KOPT-K1 (cell line): ENCODE results near the gene PLXNB1.

Experiments
- H3K27ac ChIP-seq: fragments of 200-600 bp; sonication (generic); 2 replicates; pipeline ENCODE4 v1.5.1; 2016; ENCODE audit warnings: antibody characterized with exemption, mild to moderate bottlenecking, low read depth, low read length; ENCODE audit not compliant: poor library complexity, severe bottlenecking
- H3K36me3 ChIP-seq: fragments of 200-600 bp; sonication (generic); 2 replicates; pipeline ENCODE4 v1.5.1; 2017; ENCODE audit warnings: antibody characterized with exemption, mild to moderate bottlenecking, low read length, moderate library complexity; ENCODE audit not compliant: insufficient read depth
- H3K9me3 ChIP-seq: fragments of 200-600 bp; sonication (generic); 2 replicates; pipeline ENCODE4 v1.5.1; 2017; ENCODE audit warnings: antibody characterized with exemption, low read length, mild to moderate bottlenecking; ENCODE audit not compliant: insufficient read depth, poor library complexity, severe bottlenecking

Gene PLXNB1

GRCh38 chr3:48420561-48420960, 9.3 kb downstream of the PLXNB1 start:
- H3K9me3 ChIP-seq, result no peaks in the 10 kb centered on the region
- no peaks in the 10 kb centered on the region for H3K36me3 ChIP-seq
- H3K27ac ChIP-seq, result no peak overlapping the region

- Histone ChIP-seq H3K9me3 (no peaks in the 10 kb centered on the region), H3K27ac (no peak overlapping the region), H3K36me3 (no peaks in the 10 kb centered on the region)
Measured at GRCh38 chr3:48419597-48419996, 10.3 kb downstream of the PLXNB1 start.

- Histone ChIP-seq H3K9me3 (no peaks in the 10 kb centered on the region), H3K36me3 (no peaks in the 10 kb centered on the region), H3K27ac (no peak overlapping the region)
Measured at GRCh38 chr3:48419149-48419548, 10.7 kb downstream of the PLXNB1 start.

GRCh38 chr3:48418651-48419050, 11.2 kb downstream of the PLXNB1 start:
- Histone ChIP-seq H3K36me3 (no peaks in the 10 kb centered on the region), H3K9me3 (no peaks in the 10 kb centered on the region), H3K27ac (no peak overlapping the region)

- no peak overlapping the region for H3K27ac ChIP-seq
- no peaks in the 10 kb centered on the region for H3K36me3 ChIP-seq
Measured at GRCh38 chr3:48418140-48418539, 11.7 kb downstream of the PLXNB1 start.

GRCh38 chr3:48417529-48418108, 12.3 kb downstream of the PLXNB1 start:
- no peaks in the 10 kb centered on the region for H3K36me3 ChIP-seq
- no peak overlapping the region for H3K27ac ChIP-seq
- no peaks in the 10 kb centered on the region for H3K9me3 ChIP-seq

More at GRCh38 chr3:48418140-48418539, 11.7 kb downstream of the PLXNB1 start:
- no peaks in the 10 kb centered on the region for H3K9me3 ChIP-seq

- Histone ChIP-seq H3K27ac (no peak overlapping the region), H3K36me3 (no peaks in the 10 kb centered on the region), H3K9me3 (no peaks in the 10 kb centered on the region)
Measured at GRCh38 chr3:48416546-48416945, 13.3 kb downstream of the PLXNB1 start.

- Histone ChIP-seq H3K36me3 (no peaks in the 10 kb centered on the region), H3K9me3 (no peaks in the 10 kb centered on the region), H3K27ac (no peak overlapping the region)
Measured at GRCh38 chr3:48416091-48416505, 13.8 kb downstream of the PLXNB1 start.

- Histone ChIP-seq H3K36me3 (no peaks in the 10 kb centered on the region), H3K27ac (no peak overlapping the region), H3K9me3 (no peaks in the 10 kb centered on the region)
Measured at GRCh38 chr3:48415251-48415953, 14.5 kb downstream of the PLXNB1 start.

- Histone ChIP-seq H3K36me3 (no peaks in the 10 kb centered on the region), H3K9me3 (no peaks in the 10 kb centered on the region), H3K27ac (no peak overlapping the region)
Measured at GRCh38 chr3:48414376-48415250, 15.3 kb downstream of the PLXNB1 start.

- Histone ChIP-seq H3K27ac (no peak overlapping the region), H3K9me3 (no peaks in the 10 kb centered on the region), H3K36me3 (no peaks in the 10 kb centered on the region)
Measured at GRCh38 chr3:48413611-48414010, 16.3 kb downstream of the PLXNB1 start.

- H3K9me3 ChIP-seq, result no peaks in the 10 kb centered on the region
- H3K27ac ChIP-seq, result no peak overlapping the region
- no peaks in the 10 kb centered on the region for H3K36me3 ChIP-seq
Measured at GRCh38 chr3:48413086-48413485, 16.8 kb downstream of the PLXNB1 start.

- H3K27ac ChIP-seq, result no peak overlapping the region
- no peaks in the 10 kb centered on the region for H3K9me3 ChIP-seq
- no peaks in the 10 kb centered on the region for H3K36me3 ChIP-seq
Measured at GRCh38 chr3:48412375-48413001, 17.4 kb downstream of the PLXNB1 start.

GRCh38 chr3:48411606-48412374, 18.1 kb downstream of the PLXNB1 start:
- H3K27ac ChIP-seq, result no peak overlapping the region
- no peaks in the 10 kb centered on the region for H3K9me3 ChIP-seq
- H3K36me3 ChIP-seq, result no peaks in the 10 kb centered on the region
